Endothelial cell of umbilical vein (primary cell): Measurements from ENCODE around the gene CEP85. TPM values are rescaled to one million over a fixed set of nuclear protein-coding genes. Genes with fewer than 3 reads are reported as not detected.

Experiments used
- BruUV-seq: library from RNA; stranded (reverse); fragments of 400-500 nt; replicated peaks from 2 replicates; lab custom pipeline; 2021; lab: Mats Ljungman, UMichigan
- CTCF ChIA-PET: fragments of 300-600, 350-600 bp; sonication (Branson Sonifier 250); formaldehyde crosslinking; loops from one replicate; lab custom pipeline; 2021; ENCODE audit warnings: antibody characterized with exemption, inconsistent platforms; lab: Charles Lee
- POLR2A ChIA-PET: fragments of 300-600, 350-600 bp; sonication (Branson Sonifier 250); formaldehyde crosslinking; loops from one replicate; lab custom pipeline; 2021; ENCODE audit warnings: antibody characterized with exemption, inconsistent platforms; lab: Charles Lee
- DNase-seq: peaks from one replicate; pipeline ENCODE4 v3.0.0-alpha.2; 2011; ENCODE audit warnings: low read depth, low spot score
- FAIRE-seq: peaks from 2 replicates; lab custom pipeline; 2011; peaks lifted over from hg19 to GRCh38; lab: Jason Lieb, UNC
- H2AFZ ChIP-seq: 2 replicates; pipeline ENCODE4 v1.6.0; 2012; ENCODE audit warnings: low read depth, low read length, control low read depth, inconsistent platforms
- H3K27ac ChIP-seq: 2 replicates; pipeline ENCODE4 v1.5.1; 2011; ENCODE audit warnings: low read depth, mild to moderate bottlenecking, control low read depth, low read length, moderate library complexity; ENCODE audit not compliant: insufficient read depth
- H3K27me3 ChIP-seq, 2 experiments: 2 replicates each; pipeline versions ENCODE4 v1.6.0 to v1.6.1; 2011; ENCODE audit warnings: low read length in 2 of 2, mixed read lengths in 1 of 2; ENCODE audit not compliant: control insufficient read depth in 2 of 2, insufficient read depth in 2 of 2
- H3K36me3 ChIP-seq, 2 experiments: 2 replicates in 1 of 2; 3 replicates in 1 of 2; pipeline ENCODE4 v1.5.1; 2011; ENCODE audit warnings: low read length in 2 of 2, mild to moderate bottlenecking in 1 of 2, moderate library complexity in 1 of 2; ENCODE audit not compliant: control insufficient read depth in 2 of 2, insufficient read depth in 2 of 2; ENCODE audit errors: extremely low read depth in 1 of 2
- H3K4me1 ChIP-seq: 3 replicates; pipeline ENCODE4 v1.5.1; 2011; ENCODE audit warnings: mild to moderate bottlenecking, low read length; ENCODE audit not compliant: control insufficient read depth, insufficient read depth; ENCODE audit errors: extremely low read depth
- H3K4me2 ChIP-seq: 2 replicates; pipeline ENCODE4 v1.6.1; 2011; ENCODE audit warnings: low read length, control low read depth, mixed read lengths; ENCODE audit not compliant: insufficient read depth
- H3K4me3 ChIP-seq, 3 experiments: fragments of 200-600 bp in 1 of 3; sonication (generic), shearing (Covaris generic) in 1 of 3; replicated peaks in 1 of 3; 2 replicates each; pipeline ENCODE4 v1.5.1; 2011 to 2016; ENCODE audit warnings: control low read depth in 3 of 3, low read length in 3 of 3, mild to moderate bottlenecking in 2 of 3, inconsistent platforms in 1 of 3, low read depth in 1 of 3, moderate library complexity in 1 of 3; ENCODE audit not compliant: insufficient read depth in 1 of 3
- H3K79me2 ChIP-seq: 2 replicates; pipeline ENCODE4 v1.6.0; 2012; ENCODE audit warnings: low read length, inconsistent platforms; ENCODE audit not compliant: control insufficient read depth, insufficient read depth
- H3K9ac ChIP-seq: replicated peaks from 2 replicates; pipeline ENCODE3; 2011; ENCODE audit warnings: low read length, control low read depth; ENCODE audit not compliant: insufficient read depth; ENCODE audit errors: extremely low read depth
- H3K9me1 ChIP-seq: replicated peaks from 3 replicates; pipeline ENCODE4 v1.6.0; 2011; ENCODE audit warnings: mild to moderate bottlenecking, low read length; ENCODE audit not compliant: control insufficient read depth, insufficient read depth; ENCODE audit errors: extremely low read depth
- H3K9me3 ChIP-seq: replicated peaks from 2 replicates; pipeline ENCODE4 v1.5.1; 2012; ENCODE audit warnings: low read length, inconsistent platforms; ENCODE audit not compliant: control insufficient read depth, insufficient read depth
- H4K20me1 ChIP-seq: replicated peaks from 2 replicates; pipeline ENCODE3; 2011; ENCODE audit warnings: mild to moderate bottlenecking, low read length; ENCODE audit not compliant: control insufficient read depth, insufficient read depth; ENCODE audit errors: extremely low read depth
- EZH2 ChIP-seq: IDR thresholded peaks from 2 replicates; pipeline ENCODE4 v1.6.1; 2012; ENCODE audit warnings: borderline replicate concordance, low read depth, mild to moderate bottlenecking, moderate library complexity, low read length, inconsistent platforms; ENCODE audit not compliant: severe bottlenecking
- FOS ChIP-seq: IDR thresholded peaks from 2 replicates; pipeline ENCODE4 v1.6.1; 2011; ENCODE audit warnings: mild to moderate bottlenecking, low read length, moderate library complexity, borderline replicate concordance; ENCODE audit not compliant: insufficient read depth
- GATA2 ChIP-seq: IDR thresholded peaks from 2 replicates; pipeline ENCODE4 v1.7.0; 2011; ENCODE audit warnings: low read depth, mild to moderate bottlenecking, moderate library complexity, mixed read lengths, low read length; ENCODE audit not compliant: insufficient read length, insufficient read depth
- JUN ChIP-seq: IDR thresholded peaks from 2 replicates; pipeline ENCODE4 v1.6.1; 2011; ENCODE audit warnings: borderline replicate concordance, low read depth; ENCODE audit not compliant: insufficient read length, insufficient read depth
- MAX ChIP-seq: IDR thresholded peaks from 2 replicates; pipeline ENCODE4 v1.6.1; 2011; ENCODE audit not compliant: insufficient read depth, insufficient read length
- MYC ChIP-seq: IDR thresholded peaks from one replicate; pipeline ENCODE4 v1.6.1; 2011; ENCODE audit warnings: mild to moderate bottlenecking, low read depth, low read length
- POLR2A ChIP-seq: IDR thresholded peaks from 2 replicates; pipeline ENCODE4 v1.6.1; 2012; ENCODE audit warnings: low read depth, mild to moderate bottlenecking, control low read depth, low read length
- POLR2AphosphoS5 ChIP-seq: IDR thresholded peaks from 2 replicates; pipeline ENCODE4 v1.6.1; 2012; ENCODE audit warnings: low read depth, mild to moderate bottlenecking, control low read depth, low read length, moderate library complexity; ENCODE audit not compliant: insufficient read depth
- dilution Hi-C: fragments of 300-500 bp; cut with MboI; formaldehyde crosslinking; loops from one replicate; pipeline ENCODE4 v1.15.0; 2019; ENCODE audit warnings: low sequenced_read_pairs; ENCODE audit not compliant: extremely low pct_ligation_motif_present
- intact Hi-C: fragments of 100-400 bp; cut with micrococcal nuclease; formaldehyde crosslinking; loops from one replicate; pipeline ENCODE4 v1.10.0; 2022
- polyA plus RNA-seq, 4 experiments: library from polyadenylated mRNA; depleted of rRNA in 3 of 4; stranded (reverse) in 3 of 4; unstranded in 1 of 4; fragments of >200 nt; gene quantifications; 2 replicates each; pipeline versions ENCODE4 v1.2.1 to v1.2.3, GENCODE V29; 2011 to 2012; ENCODE audit warnings: missing spikeins in 1 of 4
- total RNA-seq: library from RNA; stranded (reverse); gene quantifications from 2 replicates; pipeline ENCODE4 v1.2.3, GENCODE V29; 2021

Gene CEP85
- total and polyA plus RNA-seq, 2 donors (not counting 3 experiments of a cell fraction or from before 2014, with no cell fraction given) = 15.2 to 17.8 TPM

DNA sequence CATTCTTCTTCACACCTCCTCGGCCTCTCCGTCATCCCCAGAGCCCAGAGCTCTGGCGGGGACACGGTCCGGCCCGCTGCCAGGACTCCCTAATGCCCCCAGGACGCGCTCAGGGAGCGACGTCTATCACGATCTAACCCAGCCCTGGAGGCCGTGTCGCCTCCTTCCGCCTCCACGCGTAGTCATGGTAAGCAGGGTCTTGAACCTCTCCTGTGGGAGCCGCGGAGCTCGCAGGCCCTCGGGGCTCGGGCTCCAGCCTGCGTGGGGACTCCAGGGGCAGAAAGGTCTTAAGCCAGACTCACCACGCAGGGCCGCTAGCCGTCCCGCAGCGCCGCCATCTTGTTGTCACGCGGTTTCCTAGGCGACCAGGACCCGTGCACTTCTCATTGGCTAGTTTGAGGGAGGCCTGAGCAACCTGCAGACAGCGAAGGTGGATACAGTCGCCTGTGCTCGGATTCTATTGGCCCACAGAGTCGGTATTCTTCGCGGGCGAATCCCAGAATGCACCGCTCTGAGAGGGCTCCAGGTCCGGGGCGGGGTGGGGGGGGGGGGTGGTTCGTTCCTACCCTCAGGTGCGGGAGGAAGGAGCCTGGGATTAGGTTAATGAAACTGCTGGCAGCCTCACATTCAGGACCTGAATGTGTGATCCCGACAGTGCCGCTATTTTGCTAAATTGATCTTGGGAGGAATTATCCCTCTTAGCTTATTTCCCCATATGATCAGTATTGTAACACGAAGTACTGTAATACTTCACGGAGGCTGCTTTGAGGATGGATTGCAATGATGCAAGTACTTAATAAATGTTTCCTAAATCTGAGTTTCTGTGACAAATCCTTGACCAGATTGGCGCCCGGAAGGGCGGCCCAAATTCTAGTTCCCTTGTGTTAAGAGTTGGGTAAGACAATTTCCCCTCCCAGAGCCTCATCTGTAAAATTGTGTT, 72.6 kb downstream of the CEP85 start, which contains the start of gene UBXN11:
Gene UBXN11 (minus strand): TSS at position 347 of the 940 bp plus-strand sequence. CDS start 3,753 bp downstream, outside the sequence.
- Histone ChIP-seq H3K4me2 (peak within 1 kb of the TSS; percentile 75), H3K36me3 (no peaks in the 10 kb centered on the region), H3K4me1 (peaks cover 10% of the 10 kb centered on the region), H3K27me3 (no peaks in the 10 kb centered on the region), H3K27ac (peak within 1 kb of the TSS; percentile 9), H2AFZ (peak within 1 kb of the TSS; percentile 73), H3K79me2 (no peaks in the 10 kb centered on the region), H4K20me1 (no peaks in the 10 kb centered on the region), H3K4me3 (peak within 1 kb of the TSS; percentile 11 to 81 (median 62)), H3K9me3 (no peaks in the 10 kb centered on the region), H3K9me1 (no peaks in the 10 kb centered on the region), H3K9ac (peak within 1 kb of the TSS; percentile 67)
- intact Hi-C loops = loop anchor here (1.0 kb wide), 1 partner anchor 26 kb away; the partner anchor contains the start of gene SH3BGRL3
- POLR2A ChIA-PET = interaction anchor here (1.3 kb wide), 1 partner anchor 27 kb away, joined by 3 read pairs; the partner anchor contains the start of gene SH3BGRL3
- DNase-seq (peak; percentile 95), FAIRE-seq (peak; percentile 95)
- TF ChIP-seq EZH2 (no peak), GATA2 (no peak), FOS (no peak), JUN (no peak), POLR2AphosphoS5 (no peak), MAX (no peak), POLR2A (no peak), MYC (no peak)
- dilution Hi-C loops = no loop called here
- CTCF ChIA-PET = interaction anchor here (0.7 to 1.6 kb wide), 4 partner anchors 22 to 162 kb away, joined by 3 to 7 read pairs (median 4); partner anchors contain the start of gene SH3BGRL3
- no TSS peak for BruUV-seq
